Fibroblast of lung (primary cell): ENCODE results near the gene PDZD7. TPM values are rescaled to one million over a fixed set of nuclear protein-coding genes. Genes with fewer than 3 reads are reported as not detected.
A peak's percentile ranks its signal among the peaks of the same experiment; 100 is the strongest.

Experiments
- DNase-seq, 2 donors: peaks; one replicate each; pipeline versions ENCODE4 v3.0.0 to v3.0.0-alpha.2; 2010; ENCODE audit warnings: low read depth in 2 of 2
- H2AFZ ChIP-seq: 2 replicates; pipeline ENCODE4 v1.5.1; 2012; ENCODE audit warnings: low read length, control low read depth, inconsistent platforms
- H3K27ac ChIP-seq: 2 replicates; pipeline ENCODE4 v1.5.1; 2011; ENCODE audit warnings: low read length, control low read depth; ENCODE audit not compliant: insufficient read depth
- H3K27me3 ChIP-seq: 2 replicates; pipeline ENCODE4 v1.5.1; 2011; ENCODE audit warnings: mild to moderate bottlenecking, low read length; ENCODE audit not compliant: control insufficient read depth, insufficient read depth
- H3K36me3 ChIP-seq: 2 replicates; pipeline ENCODE4 v1.5.1; 2011; ENCODE audit warnings: low read length; ENCODE audit not compliant: control insufficient read depth, insufficient read depth
- H3K4me1 ChIP-seq: 2 replicates; pipeline ENCODE4 v1.5.1; 2011; ENCODE audit warnings: low read length; ENCODE audit not compliant: control insufficient read depth, insufficient read depth; ENCODE audit errors: extremely low read depth
- H3K4me2 ChIP-seq: 2 replicates; pipeline ENCODE4 v1.5.1; 2011; ENCODE audit warnings: low read length, control low read depth; ENCODE audit not compliant: insufficient read depth; ENCODE audit errors: extremely low read depth
- H3K4me3 ChIP-seq, 4 experiments: fragments of 200-600 bp in 1 of 4; sonication (generic) in 1 of 4; replicated peaks in 1 of 4; 2 replicates each; pipeline ENCODE4 v1.5.1; 2011 to 2016; ENCODE audit warnings: low read length in 4 of 4, low read depth in 3 of 4, mild to moderate bottlenecking in 3 of 4, control low read depth in 2 of 4, inconsistent platforms in 1 of 4, mixed read lengths in 1 of 4; ENCODE audit not compliant: insufficient read depth in 1 of 4; ENCODE audit errors: control extremely low read depth in 1 of 4
- H3K79me2 ChIP-seq: 2 replicates; pipeline ENCODE4 v1.5.1; 2012; ENCODE audit warnings: mild to moderate bottlenecking, low read length, inconsistent platforms; ENCODE audit not compliant: control insufficient read depth, insufficient read depth
- H3K9ac ChIP-seq: 2 replicates; pipeline ENCODE4 v1.5.1; 2011; ENCODE audit warnings: mild to moderate bottlenecking, low read length, control low read depth; ENCODE audit not compliant: insufficient read depth
- H3K9me3 ChIP-seq: 2 replicates; pipeline ENCODE4 v1.5.1; 2012; ENCODE audit warnings: low read depth, low read length; ENCODE audit not compliant: control insufficient read depth, insufficient read depth
- H4K20me1 ChIP-seq: 2 replicates; pipeline ENCODE4 v1.5.1; 2011; ENCODE audit warnings: low read length; ENCODE audit not compliant: control insufficient read depth, insufficient read depth; ENCODE audit errors: extremely low read depth
- CTCF ChIP-seq, 2 donors: IDR thresholded peaks in 1 of 2; conservative IDR thresholded peaks in 1 of 2; 1 replicate in 1 of 2; 2 replicates in 1 of 2; pipeline ENCODE4 v1.5.1; 2011 to 2012; ENCODE audit warnings: low read length in 2 of 2, control low read depth in 1 of 2, inconsistent platforms in 1 of 2, low read depth in 1 of 2, mild to moderate bottlenecking in 1 of 2
- EZH2 ChIP-seq: IDR thresholded peaks from 2 replicates; pipeline ENCODE4 v1.5.1; 2012; ENCODE audit warnings: low read length, control low read depth, mild to moderate bottlenecking; ENCODE audit errors: missing control alignments
- polyA plus RNA-seq, 2 donors: library from polyadenylated mRNA; depleted of rRNA in 1 of 2; stranded (reverse) in 1 of 2; unstranded in 1 of 2; fragments of >200 nt; gene quantifications; 2 replicates each; pipeline ENCODE4 v1.2.1, GENCODE V29; 2011 to 2012; ENCODE audit warnings: missing spikeins in 1 of 2
- total RNA-seq: library from RNA; depleted of rRNA; stranded (reverse); fragments of >200 nt; gene quantifications from 2 replicates; pipeline ENCODE4 v1.2.1, GENCODE V29; 2014

The PDZD7 gene
- total and polyA plus RNA-seq, 2 donors (not counting 1 experiment from before 2014, with no cell fraction given) = 0.42 to 1.3 TPM

- Histone ChIP-seq H3K27ac (peak overlapping the region; percentile 96), H3K4me3 (peak overlapping the region; percentile 73 to 98 (median 84)), H3K36me3 (peaks cover 22% of the 10 kb centered on the region), H3K4me1 (peaks cover 27% of the 10 kb centered on the region), H4K20me1 (peaks cover 2% of the 10 kb centered on the region), H3K4me2 (peak overlapping the region; percentile 99), H2AFZ (peak overlapping the region; percentile 2), H3K9me3 (no peaks in the 10 kb centered on the region), H3K27me3 (no peaks in the 10 kb centered on the region), H3K9ac (peak overlapping the region; percentile 95), H3K79me2 (peaks cover 43% of the 10 kb centered on the region)
- DNase-seq = peak; percentile 71 to 74
- TF ChIP-seq CTCF (conservative IDR thresholded peaks at IDR 0.05 in 1 of 2, IDR thresholded peaks at IDR 0.05 in 1 of 2; ENCODE audit: low read depth in 1 of 2, low read length in 2 of 2) (peak; percentile 53), EZH2 (no peak)
Measured at GRCh38 chr10:100998991-100999741, 31.8 kb downstream of the PDZD7 start.

GRCh38 chr10:100998183-100998990 is 32.5 kb downstream of the PDZD7 start:
- Histone ChIP-seq H3K9ac (peak overlapping the region; percentile 95), H3K27ac (peak overlapping the region; percentile 96), H3K36me3 (peaks cover 15% of the 10 kb centered on the region), H3K9me3 (no peaks in the 10 kb centered on the region), H3K79me2 (peaks cover 35% of the 10 kb centered on the region), H3K4me3 (peak overlapping the region; percentile 73 to 98 (median 84)), H3K4me1 (peaks cover 27% of the 10 kb centered on the region), H3K27me3 (no peaks in the 10 kb centered on the region), H4K20me1 (peaks cover 2% of the 10 kb centered on the region), H2AFZ (peak overlapping the region; percentile 2), H3K4me2 (peak overlapping the region; percentile 99)
- TF ChIP-seq EZH2 (no peak), CTCF (conservative IDR thresholded peaks at IDR 0.05 in 1 of 2, IDR thresholded peaks at IDR 0.05 in 1 of 2; ENCODE audit: low read depth in 1 of 2, low read length in 2 of 2) (no peak)
- DNase-seq = peak; percentile 83 to 87
